PC-9 (cell line): Measurements from ENCODE around the gene UNC45A. TPM values are rescaled to one million over a fixed set of nuclear protein-coding genes. Genes with fewer than 3 reads are reported as not detected.

Source experiments
- BruUV-seq: library from RNA; stranded (reverse); fragments of 400-500 nt; replicated peaks from 2 replicates; lab custom pipeline; 2021; lab: Mats Ljungman, UMichigan
- CTCF ChIA-PET: fragments of 300-600 bp; sonication (Branson Sonifier 250); formaldehyde crosslinking; loops from one replicate; lab custom pipeline; 2022; ENCODE audit warnings: antibody characterized with exemption; lab: Charles Lee
- POLR2A ChIA-PET: fragments of 300-600 bp; sonication (Branson Sonifier 250); formaldehyde crosslinking; loops from one replicate; lab custom pipeline; 2022; ENCODE audit warnings: antibody characterized with exemption; ENCODE audit not compliant: unreplicated experiment; lab: Charles Lee
- DNase-seq, 2 experiments: peaks; one replicate each; pipeline versions ENCODE4 v3.0.0 to v3.0.0-alpha.2; 2015 to 2022; ENCODE audit warnings: mixed read lengths in 1 of 2
- H2AFZ ChIP-seq: fragments of 200-600 bp; sonication (generic); 2 replicates; pipeline ENCODE4 v1.8.1; 2017; ENCODE audit warnings: antibody characterized with exemption
- H3F3A ChIP-seq: fragments of 200-600 bp; sonication (generic); 2 replicates; pipeline ENCODE4 v1.8.1; 2017; ENCODE audit warnings: antibody characterized with exemption, mild to moderate bottlenecking, low read depth; ENCODE audit not compliant: insufficient read depth
- H3K27ac ChIP-seq: fragments of 200-600 bp; sonication (generic); 2 replicates; pipeline ENCODE4 v1.6.1; 2016; ENCODE audit warnings: mixed run types
- H3K27me3 ChIP-seq: fragments of 200-600 bp; sonication (generic); 2 replicates; pipeline ENCODE4 v1.6.1; 2016; ENCODE audit warnings: low read depth, mixed run types; ENCODE audit not compliant: insufficient read depth
- H3K36me3 ChIP-seq: fragments of 200-600 bp; sonication (generic); 2 replicates; pipeline ENCODE4 v1.6.1; 2016; ENCODE audit warnings: low read depth, mixed run types
- H3K4me1 ChIP-seq: fragments of 200-600 bp; sonication (generic); replicated peaks from 2 replicates; pipeline ENCODE4 v1.6.1; 2016; ENCODE audit warnings: mixed run types; ENCODE audit not compliant: insufficient read depth
- H3K4me2 ChIP-seq: fragments of 200-600 bp; sonication (generic); 2 replicates; pipeline ENCODE4 v1.6.1; 2017; ENCODE audit warnings: mixed run types
- H3K4me3 ChIP-seq: fragments of 200-600 bp; sonication (generic); 2 replicates; pipeline ENCODE4 v1.6.1; 2016; ENCODE audit warnings: mixed run types
- H3K79me2 ChIP-seq: fragments of 200-600 bp; sonication (generic); 2 replicates; pipeline ENCODE4 v1.6.1; 2017; ENCODE audit warnings: low read depth, mixed run types
- H3K9me2 ChIP-seq: fragments of 200-600 bp; sonication (generic); 2 replicates; pipeline ENCODE4 v1.8.1; 2017; ENCODE audit warnings: mild to moderate bottlenecking; ENCODE audit not compliant: insufficient read depth
- H3K9me3 ChIP-seq: fragments of 200-600 bp; sonication (generic); 2 replicates; pipeline ENCODE4 v1.8.1; 2016; ENCODE audit warnings: low read depth; ENCODE audit not compliant: insufficient read depth
- H4K20me1 ChIP-seq: fragments of 200-600 bp; sonication (generic); 2 replicates; pipeline ENCODE4 v1.8.1; 2017; ENCODE audit not compliant: insufficient read depth
- EZH2 ChIP-seq: fragments of 200-600 bp; sonication (generic); IDR thresholded peaks from 2 replicates; pipeline ENCODE4 v1.8.0; 2017; ENCODE audit warnings: antibody characterized with exemption, low read depth
- intact Hi-C: fragments of 100-400 bp; cut with micrococcal nuclease; formaldehyde crosslinking; loops from one replicate; pipeline ENCODE4 v1.10.0; 2022; ENCODE audit not compliant: unreplicated experiment
- total RNA-seq: library from RNA; stranded (reverse); gene quantifications from 2 replicates; pipeline ENCODE4 v1.2.3, GENCODE V29; 2021
- TF ChIP-seq, protein P1 (sequence below): fragments of 200-600 bp; sonication (generic); conservative IDR thresholded peaks from 2 replicates; pipeline ENCODE4 v1.6.1; 2017; ENCODE audit warnings: mixed run types, antibody characterized with exemption, mild to moderate bottlenecking, moderate library complexity

The UNC45A gene
- total RNA-seq, 1 experiment from 2014 or later = 81.8 TPM

GRCh38 chr15:90914305-90915080 lies 20.6 kb upstream of the UNC45A start:
- no peaks in the 10 kb centered on the region for H3K9me2 ChIP-seq
- no peaks in the 10 kb centered on the region for H3K79me2 ChIP-seq
- POLR2A ChIA-PET = no interaction called here
- no peak overlapping the region for H3K4me3 ChIP-seq
- H3K4me1 ChIP-seq = no peaks in the 10 kb centered on the region
- H3F3A ChIP-seq = no peaks in the 10 kb centered on the region
- DNase-seq = no peak
- no TSS peak for BruUV-seq
- H3K27ac ChIP-seq = no peak overlapping the region
- no peaks in the 10 kb centered on the region for H3K9me3 ChIP-seq
- no peaks in the 10 kb centered on the region for H3K27me3 ChIP-seq
- intact Hi-C loops = no loop called here
- H3K36me3 ChIP-seq = no peaks in the 10 kb centered on the region
- no peak overlapping the region for H3K4me2 ChIP-seq
- TF ChIP-seq, protein P1, sequence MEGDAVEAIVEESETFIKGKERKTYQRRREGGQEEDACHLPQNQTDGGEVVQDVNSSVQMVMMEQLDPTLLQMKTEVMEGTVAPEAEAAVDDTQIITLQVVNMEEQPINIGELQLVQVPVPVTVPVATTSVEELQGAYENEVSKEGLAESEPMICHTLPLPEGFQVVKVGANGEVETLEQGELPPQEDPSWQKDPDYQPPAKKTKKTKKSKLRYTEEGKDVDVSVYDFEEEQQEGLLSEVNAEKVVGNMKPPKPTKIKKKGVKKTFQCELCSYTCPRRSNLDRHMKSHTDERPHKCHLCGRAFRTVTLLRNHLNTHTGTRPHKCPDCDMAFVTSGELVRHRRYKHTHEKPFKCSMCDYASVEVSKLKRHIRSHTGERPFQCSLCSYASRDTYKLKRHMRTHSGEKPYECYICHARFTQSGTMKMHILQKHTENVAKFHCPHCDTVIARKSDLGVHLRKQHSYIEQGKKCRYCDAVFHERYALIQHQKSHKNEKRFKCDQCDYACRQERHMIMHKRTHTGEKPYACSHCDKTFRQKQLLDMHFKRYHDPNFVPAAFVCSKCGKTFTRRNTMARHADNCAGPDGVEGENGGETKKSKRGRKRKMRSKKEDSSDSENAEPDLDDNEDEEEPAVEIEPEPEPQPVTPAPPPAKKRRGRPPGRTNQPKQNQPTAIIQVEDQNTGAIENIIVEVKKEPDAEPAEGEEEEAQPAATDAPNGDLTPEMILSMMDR = no peak
- TF ChIP-seq EZH2 = no peak
- no peak overlapping the region for H2AFZ ChIP-seq
- H4K20me1 ChIP-seq = no peaks in the 10 kb centered on the region
- CTCF ChIA-PET = interaction anchor here (0.6 kb wide), 1 partner anchor 447 kb away, joined by 3 read pairs; no protein-coding TSS in a partner anchor

GRCh38 chr15:90915216-90915807 lies 19.8 kb upstream of the UNC45A start:
- CTCF ChIA-PET = no interaction called here

GRCh38 chr15:90915808-90916440 lies 19.2 kb upstream of the UNC45A start:
- H3K9me3 ChIP-seq = no peaks in the 10 kb centered on the region
- no peaks in the 10 kb centered on the region for H3K9me2 ChIP-seq
- intact Hi-C loops = no loop called here
- POLR2A ChIA-PET = interaction anchor here (0.6 kb wide), 1 partner anchor 162 kb away, joined by 7 read pairs; no protein-coding TSS in a partner anchor
- TF ChIP-seq EZH2 = no peak
- TF ChIP-seq, protein P1 = no peak
- no TSS peak for BruUV-seq
- no peak overlapping the region for H3K4me2 ChIP-seq
- H3K27me3 ChIP-seq = no peaks in the 10 kb centered on the region
- no peaks in the 10 kb centered on the region for H4K20me1 ChIP-seq
- H3F3A ChIP-seq = no peaks in the 10 kb centered on the region
- no peaks in the 10 kb centered on the region for H3K36me3 ChIP-seq
- no peak overlapping the region for H3K27ac ChIP-seq
- no peaks in the 10 kb centered on the region for H3K4me1 ChIP-seq
- H3K79me2 ChIP-seq = no peaks in the 10 kb centered on the region
- CTCF ChIA-PET = no interaction called here
- no peak overlapping the region for H3K4me3 ChIP-seq
- H2AFZ ChIP-seq = no peak overlapping the region
- no peak for DNase-seq

More at GRCh38 chr15:90915216-90915807, 19.8 kb upstream of the UNC45A start:
- H3K27ac ChIP-seq = no peak overlapping the region
- no peaks in the 10 kb centered on the region for H3K27me3 ChIP-seq
- H3K4me3 ChIP-seq = no peak overlapping the region
- no TSS peak for BruUV-seq
- H3K9me3 ChIP-seq = no peaks in the 10 kb centered on the region
- no peaks in the 10 kb centered on the region for H3K9me2 ChIP-seq
- H2AFZ ChIP-seq = no peak overlapping the region
- intact Hi-C loops = no loop called here
- H4K20me1 ChIP-seq = no peaks in the 10 kb centered on the region
- no peaks in the 10 kb centered on the region for H3K4me1 ChIP-seq
- no peak overlapping the region for H3K4me2 ChIP-seq
- no peaks in the 10 kb centered on the region for H3K36me3 ChIP-seq
- H3F3A ChIP-seq = no peaks in the 10 kb centered on the region
- DNase-seq = no peak
- POLR2A ChIA-PET = interaction anchor here (0.6 kb wide), 1 partner anchor 162 kb away, joined by 7 read pairs; no protein-coding TSS in a partner anchor
- TF ChIP-seq EZH2 = no peak
- TF ChIP-seq, protein P1 = no peak
- H3K79me2 ChIP-seq = no peaks in the 10 kb centered on the region
